PC-3 (cell line): ENCODE results near the gene BOLA2B.
"Not testable (repeated sequence)": the region's sequence is repeated elsewhere in the genome, so short reads cannot be mapped to it uniquely, and the experiment has no call there.

ENCODE experiments used
- EZH2 ChIP-seq: fragments of 300-600 bp; sonication (generic); IDR thresholded peaks from one replicate; pipeline ENCODE4 v1.6.1; 2017; ENCODE audit warnings: antibody characterized with exemption, mild to moderate bottlenecking, low read length; ENCODE audit not compliant: unreplicated experiment
- EZH2phosphoT487 ChIP-seq: fragments of 300-600 bp; sonication (generic); IDR thresholded peaks from 2 replicates; pipeline ENCODE4 v1.6.1; 2018; ENCODE audit warnings: mild to moderate bottlenecking, antibody characterized with exemption, low read length, borderline replicate concordance
- TF ChIP-seq, protein P1 (sequence below): fragments of 300-600 bp; sonication (generic); conservative IDR thresholded peaks from 2 replicates; pipeline ENCODE4 v1.5.1; 2017; ENCODE audit warnings: antibody characterized with exemption, low read depth, mild to moderate bottlenecking, low read length

DNA sequence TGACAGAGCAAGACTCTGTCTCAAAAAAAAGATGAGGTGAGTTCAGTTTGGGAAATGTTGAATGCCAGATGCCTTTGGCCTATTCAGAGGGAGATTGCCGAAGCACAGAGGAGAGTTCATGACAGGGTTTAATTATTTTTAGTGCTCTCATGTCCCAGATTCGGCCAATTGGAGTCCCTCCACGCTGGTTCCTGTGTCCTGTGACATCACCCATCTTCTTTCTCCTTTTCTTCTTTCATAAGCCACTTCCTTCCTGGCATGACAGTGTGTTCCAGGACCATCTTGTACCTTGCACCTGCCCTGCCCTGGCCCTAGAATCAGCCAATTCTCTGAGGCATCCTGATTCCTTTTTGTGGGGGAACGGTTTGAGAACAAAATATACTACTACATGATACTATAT is 17.9 kb upstream of the BOLA2B start:
- TF ChIP-seq, protein P1, sequence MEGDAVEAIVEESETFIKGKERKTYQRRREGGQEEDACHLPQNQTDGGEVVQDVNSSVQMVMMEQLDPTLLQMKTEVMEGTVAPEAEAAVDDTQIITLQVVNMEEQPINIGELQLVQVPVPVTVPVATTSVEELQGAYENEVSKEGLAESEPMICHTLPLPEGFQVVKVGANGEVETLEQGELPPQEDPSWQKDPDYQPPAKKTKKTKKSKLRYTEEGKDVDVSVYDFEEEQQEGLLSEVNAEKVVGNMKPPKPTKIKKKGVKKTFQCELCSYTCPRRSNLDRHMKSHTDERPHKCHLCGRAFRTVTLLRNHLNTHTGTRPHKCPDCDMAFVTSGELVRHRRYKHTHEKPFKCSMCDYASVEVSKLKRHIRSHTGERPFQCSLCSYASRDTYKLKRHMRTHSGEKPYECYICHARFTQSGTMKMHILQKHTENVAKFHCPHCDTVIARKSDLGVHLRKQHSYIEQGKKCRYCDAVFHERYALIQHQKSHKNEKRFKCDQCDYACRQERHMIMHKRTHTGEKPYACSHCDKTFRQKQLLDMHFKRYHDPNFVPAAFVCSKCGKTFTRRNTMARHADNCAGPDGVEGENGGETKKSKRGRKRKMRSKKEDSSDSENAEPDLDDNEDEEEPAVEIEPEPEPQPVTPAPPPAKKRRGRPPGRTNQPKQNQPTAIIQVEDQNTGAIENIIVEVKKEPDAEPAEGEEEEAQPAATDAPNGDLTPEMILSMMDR = not testable (repeated sequence)
- not testable (repeated sequence) for TF ChIP-seq EZH2, EZH2phosphoT487
